PC-9 (cell line): ENCODE measurements around the gene ZNF629. TPM values are rescaled to one million over a fixed set of nuclear protein-coding genes. Genes with fewer than 3 reads are reported as not detected.
A peak's percentile ranks its signal among the peaks of the same experiment; 100 is the strongest.

ENCODE experiments used
- BruUV-seq: library from RNA; stranded (reverse); fragments of 400-500 nt; replicated peaks from 2 replicates; lab custom pipeline; 2021; lab: Mats Ljungman, UMichigan
- CTCF ChIA-PET: fragments of 300-600 bp; sonication (Branson Sonifier 250); formaldehyde crosslinking; loops from one replicate; lab custom pipeline; 2022; ENCODE audit warnings: antibody characterized with exemption; lab: Charles Lee
- POLR2A ChIA-PET: fragments of 300-600 bp; sonication (Branson Sonifier 250); formaldehyde crosslinking; loops from one replicate; lab custom pipeline; 2022; ENCODE audit warnings: antibody characterized with exemption; ENCODE audit not compliant: unreplicated experiment; lab: Charles Lee
- DNase-seq, 2 experiments: peaks; one replicate each; pipeline versions ENCODE4 v3.0.0 to v3.0.0-alpha.2; 2015 to 2022; ENCODE audit warnings: mixed read lengths in 1 of 2
- H2AFZ ChIP-seq: fragments of 200-600 bp; sonication (generic); 2 replicates; pipeline ENCODE4 v1.8.1; 2017; ENCODE audit warnings: antibody characterized with exemption
- H3F3A ChIP-seq: fragments of 200-600 bp; sonication (generic); 2 replicates; pipeline ENCODE4 v1.8.1; 2017; ENCODE audit warnings: antibody characterized with exemption, mild to moderate bottlenecking, low read depth; ENCODE audit not compliant: insufficient read depth
- H3K27ac ChIP-seq: fragments of 200-600 bp; sonication (generic); 2 replicates; pipeline ENCODE4 v1.6.1; 2016; ENCODE audit warnings: mixed run types
- H3K27me3 ChIP-seq: fragments of 200-600 bp; sonication (generic); 2 replicates; pipeline ENCODE4 v1.6.1; 2016; ENCODE audit warnings: low read depth, mixed run types; ENCODE audit not compliant: insufficient read depth
- H3K36me3 ChIP-seq: fragments of 200-600 bp; sonication (generic); 2 replicates; pipeline ENCODE4 v1.6.1; 2016; ENCODE audit warnings: low read depth, mixed run types
- H3K4me1 ChIP-seq: fragments of 200-600 bp; sonication (generic); replicated peaks from 2 replicates; pipeline ENCODE4 v1.6.1; 2016; ENCODE audit warnings: mixed run types; ENCODE audit not compliant: insufficient read depth
- H3K4me2 ChIP-seq: fragments of 200-600 bp; sonication (generic); 2 replicates; pipeline ENCODE4 v1.6.1; 2017; ENCODE audit warnings: mixed run types
- H3K4me3 ChIP-seq: fragments of 200-600 bp; sonication (generic); 2 replicates; pipeline ENCODE4 v1.6.1; 2016; ENCODE audit warnings: mixed run types
- H3K79me2 ChIP-seq: fragments of 200-600 bp; sonication (generic); 2 replicates; pipeline ENCODE4 v1.6.1; 2017; ENCODE audit warnings: low read depth, mixed run types
- H3K9me2 ChIP-seq: fragments of 200-600 bp; sonication (generic); 2 replicates; pipeline ENCODE4 v1.8.1; 2017; ENCODE audit warnings: mild to moderate bottlenecking; ENCODE audit not compliant: insufficient read depth
- H3K9me3 ChIP-seq: fragments of 200-600 bp; sonication (generic); 2 replicates; pipeline ENCODE4 v1.8.1; 2016; ENCODE audit warnings: low read depth; ENCODE audit not compliant: insufficient read depth
- H4K20me1 ChIP-seq: fragments of 200-600 bp; sonication (generic); 2 replicates; pipeline ENCODE4 v1.8.1; 2017; ENCODE audit not compliant: insufficient read depth
- CTCF ChIP-seq: fragments of 200-600 bp; sonication (generic); conservative IDR thresholded peaks from 2 replicates; pipeline ENCODE4 v1.6.1; 2017; ENCODE audit warnings: mixed run types, antibody characterized with exemption, mild to moderate bottlenecking, moderate library complexity
- EZH2 ChIP-seq: fragments of 200-600 bp; sonication (generic); IDR thresholded peaks from 2 replicates; pipeline ENCODE4 v1.8.0; 2017; ENCODE audit warnings: antibody characterized with exemption, low read depth
- intact Hi-C: fragments of 100-400 bp; cut with micrococcal nuclease; formaldehyde crosslinking; loops from one replicate; pipeline ENCODE4 v1.10.0; 2022; ENCODE audit not compliant: unreplicated experiment
- total RNA-seq: library from RNA; stranded (reverse); gene quantifications from 2 replicates; pipeline ENCODE4 v1.2.3, GENCODE V29; 2021

ZNF629 gene
- total RNA-seq, 1 experiment from 2014 or later = 25.6 TPM

DNA sequence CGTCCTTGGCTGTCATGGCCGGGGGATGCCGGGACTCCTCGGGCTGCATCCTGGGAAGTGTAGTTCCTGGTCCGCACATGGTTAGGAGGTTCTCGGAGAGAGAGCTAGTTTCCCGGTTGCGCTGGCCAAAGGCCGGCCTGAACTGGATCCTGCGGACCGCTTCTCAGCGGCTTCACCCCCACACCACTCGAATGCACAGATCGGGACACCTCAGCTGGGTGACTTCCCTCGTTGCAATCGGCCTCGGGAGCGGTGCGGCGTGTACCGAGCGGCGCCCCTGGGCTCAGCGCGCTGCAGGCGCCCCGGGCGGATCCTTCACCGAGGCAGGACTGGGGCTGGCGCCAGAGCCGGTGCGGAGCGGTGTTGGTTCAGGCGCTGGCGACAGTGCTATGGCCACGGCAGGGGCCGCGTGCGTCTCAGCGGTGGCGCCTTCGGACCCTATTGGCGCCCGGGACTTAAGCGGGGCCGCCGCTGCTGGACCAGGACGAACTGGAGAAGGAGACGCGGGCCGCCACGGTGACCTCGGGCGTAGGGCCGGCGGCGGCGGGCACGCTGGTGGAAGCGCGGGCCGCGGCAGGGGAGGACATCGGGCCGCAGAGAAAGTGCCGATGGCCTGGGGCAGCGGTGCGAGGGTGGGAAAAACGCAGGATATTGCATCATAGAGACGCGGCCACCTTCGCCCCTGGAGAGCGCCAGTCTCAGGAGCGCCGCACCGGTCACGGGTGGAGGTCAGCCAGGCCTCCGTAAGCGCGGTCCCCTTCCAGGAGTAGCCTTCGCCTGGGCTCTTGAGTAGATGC lies 11.4 kb downstream of the ZNF629 start:
- intact Hi-C loops = loop anchor here (5.0 kb wide), 2 partner anchors 33 to 37 kb away; a partner anchor contains a TSS
- Histone ChIP-seq H3K79me2 (peaks cover 3% of the 10 kb centered on the region), H3K9me3 (no peaks in the 10 kb centered on the region), H3F3A (peaks cover 43% of the 10 kb centered on the region; the same call in 1 of the 2 replicates), H3K27ac (peak overlapping the region; percentile 73), H3K27me3 (no peaks in the 10 kb centered on the region), H2AFZ (peak overlapping the region; percentile 79), H3K4me2 (peak overlapping the region; percentile 93), H3K9me2 (no peaks in the 10 kb centered on the region), H3K36me3 (peaks cover 8% of the 10 kb centered on the region; the same call in 1 of the 2 replicates), H4K20me1 (0 out of 2 replicates have a peak, but pooled peaks cover 3% of the 10 kb centered on the region), H3K4me3 (peak overlapping the region; percentile 84), H3K4me1 (peaks cover 8% of the 10 kb centered on the region; the same call in 1 of the 2 replicates)
- peak; percentile 71 to 79 for DNase-seq
- POLR2A ChIA-PET = interaction anchor here (0.6 to 1.5 kb wide), 5 partner anchors 27 to 662 kb away, joined by 4 to 6 read pairs (median 4); partner anchors contain the start of gene PHKG2
- CTCF ChIA-PET = interaction anchor here (0.9 kb wide), 1 partner anchor 166 kb away, joined by 4 read pairs; no protein-coding TSS in a partner anchor
- TF ChIP-seq CTCF = no peak; the same call in 1 of the 2 replicates
- TF ChIP-seq EZH2 = no peak
- BruUV-seq = no TSS peak

DNA sequence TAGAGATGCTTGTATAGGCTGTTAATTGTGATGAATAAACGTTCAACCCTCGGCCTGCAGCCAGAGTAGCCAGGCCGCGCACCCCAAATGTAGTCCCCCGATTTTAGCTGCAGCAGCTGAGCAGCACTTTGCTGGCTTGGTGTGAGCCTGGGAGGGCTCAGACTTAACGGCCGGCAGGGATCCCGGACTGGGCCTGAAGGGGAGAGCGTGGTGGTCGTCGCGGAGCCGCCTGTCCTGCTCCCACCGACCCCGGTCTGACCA lies 11.9 kb downstream of the ZNF629 start:
- Histone ChIP-seq H3K27ac (no peak overlapping the region), H3K4me2 (peak overlapping the region; percentile 93), H3K9me2 (no peaks in the 10 kb centered on the region), H3K36me3 (peaks cover 13% of the 10 kb centered on the region; the same call in 1 of the 2 replicates), H3K4me3 (peak overlapping the region; percentile 84), H3K27me3 (no peaks in the 10 kb centered on the region), H3F3A (peaks cover 45% of the 10 kb centered on the region; the same call in 1 of the 2 replicates), H3K9me3 (no peaks in the 10 kb centered on the region), H4K20me1 (0 out of 2 replicates have a peak, but pooled peaks cover 3% of the 10 kb centered on the region), H3K4me1 (peaks cover 8% of the 10 kb centered on the region; the same call in 1 of the 2 replicates), H3K79me2 (peaks cover 3% of the 10 kb centered on the region), H2AFZ (no peak overlapping the region)
- intact Hi-C loops = loop anchor here (5.0 kb wide), 2 partner anchors 33 to 37 kb away; a partner anchor contains a TSS
- BruUV-seq = no TSS peak
- no peak for DNase-seq
- ChIA-PET CTCF (interaction anchor here (0.9 kb wide), 1 partner anchor 167 kb away, joined by 4 read pairs; no protein-coding TSS in a partner anchor), POLR2A (interaction anchor here (0.6 to 1.5 kb wide), 3 partner anchors 27 to 42 kb away, joined by 4 to 6 read pairs (median 5); partner anchors contain the start of gene PHKG2)
- TF ChIP-seq CTCF = no peak
- TF ChIP-seq EZH2 = no peak

DNA sequence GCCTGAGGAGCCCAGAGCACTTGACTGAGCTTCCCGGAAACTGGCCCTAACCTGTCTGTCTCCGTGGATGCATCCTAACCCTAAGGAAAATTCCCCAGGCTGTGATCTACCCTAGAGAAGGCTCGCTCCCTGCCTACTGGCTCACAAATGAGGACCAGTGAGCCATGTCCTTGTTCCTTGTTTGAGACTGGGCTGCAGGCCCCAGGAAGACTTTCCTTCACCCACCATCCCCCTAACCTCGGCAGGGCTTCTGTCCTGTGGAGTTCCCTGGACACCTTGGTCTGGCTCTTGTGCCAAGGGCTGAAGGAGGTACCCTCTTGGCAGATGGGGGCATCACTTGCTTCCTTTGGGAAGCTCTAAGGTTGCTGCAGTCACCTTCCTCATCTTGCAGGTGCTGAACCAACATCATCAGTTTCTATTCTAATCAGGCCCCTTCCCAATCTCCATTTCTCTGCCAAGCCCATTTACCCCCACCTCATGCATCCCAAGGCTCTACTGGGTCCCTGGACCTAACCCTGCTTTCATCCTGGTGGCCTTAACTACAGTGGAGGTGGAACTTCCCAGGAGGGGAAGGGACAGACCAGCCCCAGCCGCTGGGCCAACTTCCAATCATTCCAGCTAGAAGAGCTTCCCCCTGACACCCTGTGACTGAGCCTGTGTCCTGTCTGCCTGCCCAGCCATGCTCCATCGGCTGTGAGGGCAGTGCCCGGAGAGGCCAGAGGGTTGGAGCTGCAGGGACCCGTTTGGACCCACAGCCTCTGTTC lies 12.5 kb downstream of the ZNF629 start:
- no peak for DNase-seq
- no peaks in the 10 kb centered on the region for H3K9me3 ChIP-seq
- H3K4me3 ChIP-seq = peak overlapping the region; percentile 84; the same call in 1 of the 2 replicates
- peaks cover 16% of the 10 kb centered on the region for H3K36me3 ChIP-seq
- no peak for TF ChIP-seq EZH2
- no TSS peak for BruUV-seq
- POLR2A ChIA-PET = interaction anchor here (0.6 to 1.5 kb wide), 4 partner anchors 26 to 43 kb away, joined by 3 to 6 read pairs (median 4); partner anchors contain the start of gene PHKG2
- H3K9me2 ChIP-seq = no peaks in the 10 kb centered on the region
- H3F3A ChIP-seq = peaks cover 44% of the 10 kb centered on the region; the same call in 1 of the 2 replicates
- peaks cover 8% of the 10 kb centered on the region; the same call in 1 of the 2 replicates for H3K4me1 ChIP-seq
- CTCF ChIA-PET = interaction anchor here (0.9 kb wide), 1 partner anchor 167 kb away, joined by 4 read pairs; no protein-coding TSS in a partner anchor
- no peak overlapping the region for H2AFZ ChIP-seq
- 0 out of 2 replicates have a peak, but pooled peaks cover 3% of the 10 kb centered on the region for H4K20me1 ChIP-seq
- H3K27me3 ChIP-seq = no peaks in the 10 kb centered on the region
- peaks cover 3% of the 10 kb centered on the region for H3K79me2 ChIP-seq
- intact Hi-C loops = loop anchor here (5.0 kb wide), 2 partner anchors 32 to 38 kb away; a partner anchor contains a TSS
- peak overlapping the region; percentile 93 for H3K4me2 ChIP-seq
- H3K27ac ChIP-seq = no peak overlapping the region
